Mucosa of rectum (tissue), 2 donors: ENCODE results near the gene ESPNL.

ENCODE experiments used
- H3K27ac ChIP-seq, 2 donors: one replicate each; pipeline ENCODE4 v1.7.0; 2013; ENCODE audit warnings: inconsistent platforms in 2 of 2, low read depth in 2 of 2, low read length in 2 of 2
- H3K27me3 ChIP-seq, 2 donors: one replicate each; pipeline ENCODE4 v1.7.0; 2013; ENCODE audit warnings: low read length in 2 of 2; ENCODE audit not compliant: control insufficient read depth in 2 of 2, insufficient read depth in 2 of 2
- H3K36me3 ChIP-seq, 2 donors: one replicate each; pipeline ENCODE4 v1.7.0; 2013; ENCODE audit warnings: low read length in 2 of 2; ENCODE audit not compliant: control insufficient read depth in 2 of 2, insufficient read depth in 2 of 2
- H3K4me1 ChIP-seq, 2 donors: one replicate each; pipeline ENCODE4 v1.7.0; 2013; ENCODE audit warnings: low read length in 2 of 2, mild to moderate bottlenecking in 1 of 2; ENCODE audit not compliant: control insufficient read depth in 2 of 2, insufficient read depth in 2 of 2
- H3K4me3 ChIP-seq, 2 donors: one replicate each; pipeline ENCODE4 v1.7.0; 2013; ENCODE audit warnings: low read length in 2 of 2
- H3K9ac ChIP-seq, 2 donors: one replicate each; pipeline ENCODE4 v1.7.0; 2013; ENCODE audit warnings: low read length in 2 of 2, low read depth in 1 of 2, mild to moderate bottlenecking in 1 of 2
- H3K9me3 ChIP-seq, 2 donors: one replicate each; pipeline ENCODE4 v1.7.0; 2013; ENCODE audit warnings: low read length in 2 of 2; ENCODE audit not compliant: control insufficient read depth in 2 of 2
- donor health status: healthy.
- donor health status: Normal muscosa, but diverticular disease.

The ESPNL gene

GRCh38 chr2:238123218-238123971, 23.3 kb downstream of the ESPNL start:
- Histone ChIP-seq H3K9ac (no peak overlapping the region), H3K27me3 (peaks cover 0 to under 1% of the 10 kb centered on the region in 2 donors), H3K4me1 (no peaks in the 10 kb centered on the region), H3K36me3 (no peaks in the 10 kb centered on the region), H3K9me3 (no peaks in the 10 kb centered on the region), H3K4me3 (no peak overlapping the region), H3K27ac (no peak overlapping the region)

GRCh38 chr2:238123991-238124470, 23.9 kb downstream of the ESPNL start:
- Histone ChIP-seq H3K4me1 (no peaks in the 10 kb centered on the region), H3K27me3 (no peaks in the 10 kb centered on the region), H3K9ac (no peak overlapping the region), H3K4me3 (no peak overlapping the region), H3K27ac (no peak overlapping the region), H3K36me3 (no peaks in the 10 kb centered on the region), H3K9me3 (no peaks in the 10 kb centered on the region)

- Histone ChIP-seq H3K27me3 (no peaks in the 10 kb centered on the region), H3K27ac (no peak overlapping the region), H3K36me3 (no peaks in the 10 kb centered on the region), H3K9ac (no peak overlapping the region), H3K9me3 (no peaks in the 10 kb centered on the region), H3K4me3 (no peak overlapping the region), H3K4me1 (no peaks in the 10 kb centered on the region)
Measured at GRCh38 chr2:238124488-238125126, 24.5 kb downstream of the ESPNL start.

- Histone ChIP-seq H3K9me3 (no peaks in the 10 kb centered on the region), H3K4me3 (no peak overlapping the region), H3K27me3 (no peaks in the 10 kb centered on the region), H3K4me1 (no peaks in the 10 kb centered on the region), H3K27ac (no peak overlapping the region), H3K9ac (no peak overlapping the region), H3K36me3 (no peaks in the 10 kb centered on the region)
Measured at GRCh38 chr2:238125127-238125885, 25.2 kb downstream of the ESPNL start.

GRCh38 chr2:238126338-238126737, 26.2 kb downstream of the ESPNL start:
- no peaks in the 10 kb centered on the region for H3K36me3 ChIP-seq
- no peaks in the 10 kb centered on the region for H3K4me1 ChIP-seq
- H3K27me3 ChIP-seq = no peaks in the 10 kb centered on the region
- no peak overlapping the region for H3K9ac ChIP-seq
- H3K9me3 ChIP-seq = no peaks in the 10 kb centered on the region
- H3K27ac ChIP-seq = no peak overlapping the region
- H3K4me3 ChIP-seq = no peak overlapping the region

- no peaks in the 10 kb centered on the region for H3K9me3 ChIP-seq
- no peak overlapping the region for H3K27ac ChIP-seq
- no peak overlapping the region for H3K9ac ChIP-seq
- H3K4me1 ChIP-seq = no peaks in the 10 kb centered on the region
- no peaks in the 10 kb centered on the region for H3K27me3 ChIP-seq
- no peak overlapping the region for H3K4me3 ChIP-seq
- no peaks in the 10 kb centered on the region for H3K36me3 ChIP-seq
Measured at GRCh38 chr2:238126775-238127164, 26.6 kb downstream of the ESPNL start.

GRCh38 chr2:238127165-238128060, 27.3 kb downstream of the ESPNL start:
- Histone ChIP-seq H3K4me3 (no peak overlapping the region), H3K27me3 (no peaks in the 10 kb centered on the region), H3K9me3 (no peaks in the 10 kb centered on the region), H3K4me1 (no peaks in the 10 kb centered on the region), H3K9ac (no peak overlapping the region), H3K36me3 (no peaks in the 10 kb centered on the region), H3K27ac (no peak overlapping the region)

GRCh38 chr2:238128061-238128440, 27.9 kb downstream of the ESPNL start:
- no peaks in the 10 kb centered on the region for H3K36me3 ChIP-seq
- no peaks in the 10 kb centered on the region for H3K9me3 ChIP-seq
- no peak overlapping the region for H3K4me3 ChIP-seq
- H3K9ac ChIP-seq = no peak overlapping the region
- H3K4me1 ChIP-seq = no peaks in the 10 kb centered on the region
- no peak overlapping the region for H3K27ac ChIP-seq
- H3K27me3 ChIP-seq = no peaks in the 10 kb centered on the region

GRCh38 chr2:238128534-238129001, 28.4 kb downstream of the ESPNL start:
- H3K4me3 ChIP-seq = no peak overlapping the region

More at GRCh38 chr2:238128534-238129001, 28.4 kb downstream of the ESPNL start:
- no peaks in the 10 kb centered on the region for H3K4me1 ChIP-seq
- no peak overlapping the region for H3K27ac ChIP-seq
- no peaks in the 10 kb centered on the region for H3K27me3 ChIP-seq
- H3K9ac ChIP-seq = no peak overlapping the region
- H3K9me3 ChIP-seq = no peaks in the 10 kb centered on the region
- no peaks in the 10 kb centered on the region for H3K36me3 ChIP-seq
